ENCODE results near the gene PIK3C2A. TPM values are rescaled to one million over a fixed set of nuclear protein-coding genes. Genes with fewer than 3 reads are reported as not detected.
"Not testable (repeated sequence)": the region's sequence is repeated elsewhere in the genome, so short reads cannot be mapped to it uniquely, and the experiment has no call there.

PIK3C2A gene
- total and polyA plus RNA-seq, 4 donors, result 13.6 to 103 (median 39.0) TPM

- no peaks in the 10 kb centered on the region for H3K27me3 ChIP-seq (ENCODE audit: control insufficient read depth in 3 of 3, insufficient read depth in 3 of 3, low read length in 2 of 3)
- no peak overlapping the region for H3K4me3 ChIP-seq
- H3K27ac ChIP-seq (ENCODE audit: low read depth in 1 of 2, low read length in 1 of 2), result no peak overlapping the region
- TF ChIP-seq CTCF (IDR thresholded peaks at IDR 0.05; ENCODE audit: control extremely low read depth, extremely low read depth), result no peak
- H3K9ac ChIP-seq (ENCODE audit: insufficient read depth in 1 of 2, low read length in 2 of 2), result no peak overlapping the region
- no peak for DNase-seq
- H3K4me1 ChIP-seq (ENCODE audit: control insufficient read depth in 5 of 5, insufficient read depth in 5 of 5, low read length in 5 of 5), result peaks cover 0 to 4% (median 0%) of the 10 kb centered on the region in 5 donors
- no peaks in the 10 kb centered on the region for H3K9me3 ChIP-seq (ENCODE audit: control insufficient read depth in 4 of 4, insufficient read depth in 3 of 4, low read length in 3 of 4)
- no peaks in the 10 kb centered on the region for H3K36me3 ChIP-seq (ENCODE audit: control insufficient read depth in 4 of 4, insufficient read depth in 4 of 4, low read length in 4 of 4)
- WGBS, 2 donors, result 82 to 98% methylated on average over 4 of the region's 4 CpGs
- no peak for ATAC-seq (ENCODE audit: insufficient read depth, low FRiP score)
Measured at GRCh38 chr11:17252704-17253103, 44.9 kb upstream of the PIK3C2A start.

- Histone ChIP-seq H3K9me3 (ENCODE audit: control insufficient read depth in 4 of 4, insufficient read depth in 3 of 4, low read length in 3 of 4) (no peaks in the 10 kb centered on the region), H3K36me3 (ENCODE audit: control insufficient read depth in 4 of 4, insufficient read depth in 4 of 4, low read length in 4 of 4) (no peaks in the 10 kb centered on the region), H3K9ac (ENCODE audit: insufficient read depth in 1 of 2, low read length in 2 of 2) (no peak overlapping the region), H3K27me3 (ENCODE audit: control insufficient read depth in 3 of 3, insufficient read depth in 3 of 3, low read length in 2 of 3) (no peaks in the 10 kb centered on the region), H3K4me3 (no peak overlapping the region), H3K4me1 (ENCODE audit: control insufficient read depth in 5 of 5, insufficient read depth in 5 of 5, low read length in 5 of 5) (peaks cover 0 to 2% (median 0%) of the 10 kb centered on the region in 5 donors), H3K27ac (ENCODE audit: low read depth in 1 of 2, low read length in 1 of 2) (no peak overlapping the region)
- DNase-seq (no peak), ATAC-seq (ENCODE audit: insufficient read depth, low FRiP score) (no peak)
- TF ChIP-seq CTCF (IDR thresholded peaks at IDR 0.05; ENCODE audit: control extremely low read depth, extremely low read depth), result no peak
Measured at GRCh38 chr11:17250561-17251350, 43.0 kb upstream of the PIK3C2A start.

- no peaks in the 10 kb centered on the region for H3K36me3 ChIP-seq (ENCODE audit: control insufficient read depth in 4 of 4, insufficient read depth in 4 of 4, low read length in 4 of 4)
- H3K9me3 ChIP-seq (ENCODE audit: control insufficient read depth in 4 of 4, insufficient read depth in 3 of 4, low read length in 3 of 4), result no peaks in the 10 kb centered on the region
- TF ChIP-seq CTCF (IDR thresholded peaks at IDR 0.05; ENCODE audit: control extremely low read depth, extremely low read depth), result no peak
- no peak overlapping the region for H3K9ac ChIP-seq (ENCODE audit: insufficient read depth in 1 of 2, low read length in 2 of 2)
- ATAC-seq (ENCODE audit: insufficient read depth, low FRiP score), result no peak
- no peak for DNase-seq
- H3K27me3 ChIP-seq (ENCODE audit: control insufficient read depth in 3 of 3, insufficient read depth in 3 of 3, low read length in 2 of 3), result peaks cover 0 to 3% (median 0%) of the 10 kb centered on the region in 3 donors
- no peak overlapping the region for H3K4me3 ChIP-seq
- 69 to 70% methylated on average over 2 of the region's 2 CpGs for WGBS, 2 donors
- H3K4me1 ChIP-seq (ENCODE audit: control insufficient read depth in 5 of 5, insufficient read depth in 5 of 5, low read length in 5 of 5), result no peaks in the 10 kb centered on the region
- H3K27ac ChIP-seq (ENCODE audit: low read depth in 1 of 2, low read length in 1 of 2), result no peak overlapping the region
Measured at GRCh38 chr11:17244046-17244445, 36.3 kb upstream of the PIK3C2A start.

GRCh38 chr11:17242954-17243353 lies 35.2 kb upstream of the PIK3C2A start:
- H3K27me3 ChIP-seq (ENCODE audit: control insufficient read depth in 3 of 3, insufficient read depth in 3 of 3, low read length in 2 of 3); ATAC-seq (ENCODE audit: insufficient read depth, low FRiP score); H3K4me1 ChIP-seq (ENCODE audit: control insufficient read depth in 5 of 5, insufficient read depth in 5 of 5, low read length in 5 of 5); H3K9ac ChIP-seq (ENCODE audit: insufficient read depth in 1 of 2, low read length in 2 of 2); H3K36me3 ChIP-seq (ENCODE audit: control insufficient read depth in 4 of 4, insufficient read depth in 4 of 4, low read length in 4 of 4); H3K9me3 ChIP-seq (ENCODE audit: control insufficient read depth in 4 of 4, insufficient read depth in 3 of 4, low read length in 3 of 4); H3K27ac ChIP-seq (ENCODE audit: low read depth in 1 of 2, low read length in 1 of 2); DNase-seq; H3K4me3 ChIP-seq: not testable (repeated sequence)
- 94 to 97% methylated on average over 2 of the region's 4 CpGs for WGBS, 2 donors

Data from lung (tissue), 12 donors.